ENCODE measurements around the gene HPCAL1.

DNA sequence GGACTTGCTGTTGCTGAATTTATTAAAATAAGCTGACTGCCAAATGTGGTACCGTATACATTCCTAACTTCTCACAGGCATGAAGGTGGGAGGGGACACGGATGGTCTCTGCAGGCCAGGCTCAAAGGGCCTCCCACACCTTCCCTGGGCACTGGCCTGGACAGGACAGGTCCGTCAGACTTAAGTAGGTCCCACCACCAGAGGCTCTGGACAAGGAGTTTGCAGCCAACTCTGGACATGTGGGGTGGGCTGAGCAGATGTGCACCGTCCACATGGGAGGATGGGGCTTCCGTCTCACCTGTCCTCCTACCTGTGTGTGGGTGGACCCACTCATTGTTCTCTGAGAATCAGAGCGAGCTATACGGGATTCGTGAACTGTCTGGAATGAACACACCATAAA, 137.3 kb downstream of the HPCAL1 start:
- no peak for TF ChIP-seq POU2F2 (IDR thresholded peaks at IDR 0.05; ENCODE audit: low read depth, low read length)
- TF ChIP-seq POLR2AphosphoS5 (IDR thresholded peaks at IDR 0.05; ENCODE audit: low read depth, low read length), result no peak; the same call in 1 of the 2 replicates
- no peak for TF ChIP-seq POLR2A (IDR thresholded peaks at IDR 0.05; ENCODE audit: low read depth, low read length)
- no peak for TF ChIP-seq TAF1 (IDR thresholded peaks at IDR 0.05; ENCODE audit: low read depth, low read length)

Data from GM12891 (cell line).